SK-MEL-5 (cell line): ENCODE results near the gene TALDO1. TPM values are rescaled to one million over a fixed set of nuclear protein-coding genes. Genes with fewer than 3 reads are reported as not detected.
A peak's percentile ranks its signal among the peaks of the same experiment; 100 is the strongest.

Source experiments
- DNase-seq: peaks from one replicate; pipeline ENCODE4 v3.0.0-alpha.2; 2016; ENCODE audit warnings: low read depth, low spot score
- in situ Hi-C: cut with HindIII; loops from 2 replicates; pipeline ENCODE4 v1.10.0; 2016; ENCODE audit warnings: low sequenced_read_pairs, high pct_unique_total_duplicates, low pct_unique_long_range_greater_than_20kb
- total RNA-seq: library from RNA; depleted of rRNA; stranded (reverse); fragments of >200 nt; shearing (Covaris generic); gene quantifications from 2 replicates; pipeline ENCODE4 v1.2.3, GENCODE V29; 2014

The TALDO1 gene
- total RNA-seq, 1 experiment from 2014 or later: 219 TPM

GRCh38 chr11:774873-775592 is 27.8 kb downstream of the TALDO1 start:
- in situ Hi-C loops: no loop called here
- DNase-seq: no peak

GRCh38 chr11:776263-776560 is 28.9 kb downstream of the TALDO1 start:
- DNase-seq: no peak
- in situ Hi-C loops: no loop called here

GRCh38 chr11:776561-777287 is 29.5 kb downstream of the TALDO1 start:
- peak; percentile 33 for DNase-seq
- in situ Hi-C loops: no loop called here

- in situ Hi-C loops: no loop called here
- DNase-seq: peak; percentile 85
These were observed 30.3 kb downstream of the TALDO1 start, which contains the start of gene GATD1 for GRCh38 chr11:777288-778255. Gene GATD1, minus strand, starts transcription at chr11:777487. Its CDS starts 25 bp downstream, at chr11:777462.

- in situ Hi-C loops: no loop called here
- no peak for DNase-seq
These were observed 32.0 kb downstream of the TALDO1 start for GRCh38 chr11:778976-779954.

- in situ Hi-C loops: no loop called here
- DNase-seq: no peak
These were observed 32.8 kb downstream of the TALDO1 start for GRCh38 chr11:779955-780532.

- DNase-seq: no peak
- in situ Hi-C loops: no loop called here
These were observed 35.3 kb downstream of the TALDO1 start for GRCh38 chr11:782264-783174.

GRCh38 chr11:783581-784015 is 36.3 kb downstream of the TALDO1 start:
- in situ Hi-C loops: no loop called here
- DNase-seq: peak; percentile 58

GRCh38 chr11:786235-787083 is 39.2 kb downstream of the TALDO1 start:
- in situ Hi-C loops: no loop called here
- DNase-seq: no peak

GRCh38 chr11:787084-787675 is 39.9 kb downstream of the TALDO1 start:
- DNase-seq: no peak
- in situ Hi-C loops: no loop called here

GRCh38 chr11:788009-788640 is 40.9 kb downstream of the TALDO1 start:
- in situ Hi-C loops: no loop called here
- no peak for DNase-seq

GRCh38 chr11:788953-789940 is 42.0 kb downstream of the TALDO1 start:
- DNase-seq: no peak
- in situ Hi-C loops: no loop called here

- in situ Hi-C loops: no loop called here
- peak; percentile 43 for DNase-seq
These were observed 42.7 kb downstream of the TALDO1 start, which contains the start of gene CEND1 for GRCh38 chr11:789943-790342. Gene CEND1, minus strand, starts transcription at chr11:790090. Its CDS starts 1,514 bp downstream, at chr11:788576.
